Cerebellar nuclear complex (tissue), 1 donor: ENCODE results near the gene TRMT1.
"Not testable (repeated sequence)": the region's sequence is repeated elsewhere in the genome, so short reads cannot be mapped to it uniquely, and the experiment has no call there.

Experiments
- DNase-seq, 2 experiments: peaks; one replicate each; lab custom pipeline; 2025; lab: John Stamatoyannopoulos, UW

The TRMT1 gene

GRCh38 chr19:13150187-13150930 is 33.8 kb upstream of the TRMT1 start, which contains the start of the genes IER2 and STX10:
Gene IER2, plus strand, starts transcription at chr19:13150411. Its CDS starts 2,776 bp downstream, at chr19:13153187.
Gene STX10, minus strand, starts transcription at chr19:13150375. Its CDS starts 202 bp downstream, at chr19:13150173.
- DNase-seq: peak in 1 of 2 experiments; percentile 77

GRCh38 chr19:13149628-13150186 is 33.2 kb upstream of the TRMT1 start:
- DNase-seq: no peak

GRCh38 chr19:13149173-13149627 is 32.7 kb upstream of the TRMT1 start:
- not testable (repeated sequence) for DNase-seq

GRCh38 chr19:13146763-13147563 is 30.4 kb upstream of the TRMT1 start:
- no peak for DNase-seq

GRCh38 chr19:13139633-13140311 is 23.2 kb upstream of the TRMT1 start:
- no peak for DNase-seq

DNA sequence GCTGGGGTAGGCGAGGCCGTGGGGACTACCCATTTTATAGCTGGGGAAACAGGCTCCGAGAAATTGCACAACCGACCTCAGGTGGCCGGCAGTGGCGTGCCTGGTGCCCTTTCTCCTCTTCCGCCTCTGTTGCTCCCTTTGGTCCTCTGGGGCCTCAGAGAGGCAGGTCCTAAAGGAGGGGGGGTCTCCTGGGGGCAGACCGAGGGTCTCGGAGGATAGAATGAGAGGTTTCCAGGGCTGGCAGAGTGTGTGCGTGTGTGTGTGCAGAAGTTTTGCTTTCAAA is 22.3 kb upstream of the TRMT1 start:
- no peak for DNase-seq

- DNase-seq: no peak
These were observed 21.8 kb upstream of the TRMT1 start for GRCh38 chr19:13138171-13138915.

DNA sequence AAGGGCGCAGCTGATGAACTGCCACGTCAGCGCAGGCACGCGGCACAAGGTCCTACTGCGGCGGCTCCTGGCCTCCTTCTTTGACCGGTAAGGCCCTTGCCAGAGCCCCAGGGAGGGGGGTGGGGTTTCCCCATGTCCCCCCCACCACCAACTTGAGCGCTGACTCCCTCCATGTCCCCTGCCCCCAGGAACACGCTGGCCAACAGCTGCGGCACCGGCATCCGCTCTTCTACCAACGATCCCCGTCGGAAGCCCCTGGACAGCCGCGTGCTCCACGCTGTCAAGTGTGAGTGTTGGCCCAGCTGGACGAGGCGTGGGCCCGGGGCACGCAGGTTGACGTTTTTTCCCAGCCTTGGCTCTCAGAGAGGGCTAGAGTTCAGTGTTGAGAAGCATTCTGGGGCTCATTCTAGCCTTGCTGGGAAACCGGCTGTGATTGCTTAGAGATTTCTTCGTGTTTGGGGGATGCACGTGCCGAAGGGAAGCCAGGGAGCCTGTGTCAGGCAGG is 20.8 kb upstream of the TRMT1 start:
- DNase-seq: no peak

DNA sequence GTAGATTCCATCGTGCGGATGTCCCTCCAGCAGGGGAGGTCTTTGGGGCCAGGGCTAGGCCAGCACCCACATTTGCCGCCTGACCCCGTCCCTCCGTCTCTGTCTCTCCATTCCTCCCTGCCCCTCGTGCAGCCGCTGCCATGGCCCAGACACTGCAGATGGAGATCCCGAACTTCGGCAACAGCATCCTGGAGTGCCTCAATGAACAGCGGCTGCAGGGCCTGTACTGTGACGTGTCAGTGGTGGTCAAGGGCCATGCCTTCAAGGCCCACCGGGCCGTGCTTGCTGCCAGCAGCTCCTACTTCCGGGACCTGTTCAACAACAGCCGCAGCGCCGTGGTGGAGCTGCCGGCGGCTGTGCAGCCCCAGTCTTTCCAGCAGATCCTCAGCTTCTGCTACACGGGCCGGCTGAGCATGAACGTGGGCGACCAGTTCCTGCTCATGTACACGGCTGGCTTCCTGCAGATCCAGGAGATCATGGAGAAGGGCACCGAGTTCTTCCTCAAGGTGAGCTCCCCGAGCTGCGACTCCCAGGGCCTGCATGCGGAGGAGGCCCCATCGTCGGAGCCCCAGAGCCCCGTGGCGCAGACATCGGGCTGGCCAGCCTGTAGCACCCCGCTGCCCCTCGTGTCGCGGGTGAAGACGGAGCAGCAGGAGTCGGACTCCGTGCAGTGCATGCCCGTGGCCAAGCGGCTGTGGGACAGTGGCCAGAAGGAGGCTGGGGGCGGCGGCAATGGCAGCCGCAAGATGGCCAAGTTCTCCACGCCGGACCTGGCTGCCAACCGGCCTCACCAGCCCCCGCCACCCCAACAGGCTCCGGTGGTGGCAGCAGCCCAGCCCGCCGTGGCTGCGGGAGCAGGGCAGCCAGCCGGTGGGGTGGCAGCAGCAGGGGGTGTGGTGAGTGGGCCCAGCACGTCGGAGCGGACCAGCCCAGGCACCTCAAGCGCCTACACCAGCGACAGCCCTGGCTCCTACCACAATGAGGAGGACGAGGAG is 18.8 kb upstream of the TRMT1 start:
- DNase-seq: no peak

DNA sequence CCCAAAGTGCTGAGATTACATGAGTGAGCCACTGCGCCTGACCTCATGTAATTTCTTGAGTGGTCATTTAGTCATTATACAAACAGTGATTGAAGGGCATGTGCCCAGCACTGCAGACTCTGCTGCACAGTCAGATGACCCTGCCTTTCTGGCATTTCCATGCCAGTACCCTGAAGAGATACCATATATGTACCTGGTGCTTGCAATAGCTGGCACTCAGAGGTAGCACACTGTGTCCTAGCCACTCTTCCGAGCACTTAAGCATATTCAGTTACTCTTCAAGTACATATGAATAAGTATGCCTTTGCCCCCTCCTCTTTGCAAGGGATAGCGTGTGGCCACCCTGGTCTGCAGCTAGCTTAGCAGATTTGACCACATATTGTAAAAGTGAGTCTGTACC is 18.1 kb upstream of the TRMT1 start:
- DNase-seq: no peak

DNA sequence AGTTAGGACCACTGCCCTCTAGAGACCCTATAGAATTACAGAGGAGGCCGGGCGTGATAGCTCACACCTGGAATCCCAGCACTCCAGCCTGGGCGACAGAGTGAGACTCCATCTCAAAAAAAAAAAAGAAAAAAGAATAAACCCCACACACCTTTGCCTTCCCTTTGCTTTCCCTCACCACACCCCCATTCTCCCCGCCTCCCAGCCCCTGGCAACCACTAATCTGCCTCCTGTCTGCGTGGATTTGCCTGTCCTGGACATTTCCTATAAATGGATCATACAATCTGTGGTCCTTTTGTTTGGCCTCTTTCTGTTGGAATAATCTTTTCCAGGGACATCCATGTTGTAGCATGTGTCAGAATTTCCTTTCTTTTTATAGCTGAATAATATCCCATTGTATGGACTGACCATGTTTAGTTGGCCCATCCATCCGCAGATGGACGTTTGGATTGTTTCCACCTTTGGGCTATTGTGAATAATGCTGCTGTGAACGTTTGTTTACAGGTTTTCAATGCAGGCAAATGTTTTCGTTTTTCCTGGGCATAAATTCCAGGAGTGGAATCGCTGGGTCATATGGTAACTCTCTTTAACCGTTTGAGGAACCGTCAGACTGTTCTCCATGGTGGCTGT is 16.8 kb upstream of the TRMT1 start:
- no peak for DNase-seq

GRCh38 chr19:13132471-13133180 is 16.1 kb upstream of the TRMT1 start:
- DNase-seq: no peak

GRCh38 chr19:13130886-13131490 is 14.4 kb upstream of the TRMT1 start:
- DNase-seq: no peak

DNA sequence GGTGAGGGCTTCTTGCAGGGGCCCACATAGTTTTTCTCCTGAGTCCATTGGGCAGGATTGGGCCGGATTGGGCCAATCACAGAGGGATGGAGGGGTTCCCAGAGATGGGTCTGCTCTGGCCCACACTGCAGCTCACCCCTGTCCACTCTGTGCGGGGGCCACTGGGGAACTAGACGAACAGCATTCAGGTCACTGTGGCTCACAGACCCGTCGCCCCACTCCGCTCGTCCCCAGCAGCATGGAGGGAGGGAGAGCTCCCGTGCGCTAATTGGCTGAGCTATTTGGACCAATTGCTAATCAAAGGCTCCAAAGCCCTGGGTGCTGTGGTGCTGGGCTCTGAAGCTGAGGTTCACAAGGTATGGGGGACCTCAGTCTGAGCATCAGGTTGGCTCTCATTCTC is 12.8 kb upstream of the TRMT1 start:
- no peak for DNase-seq

- no peak for DNase-seq
These were observed 12.0 kb upstream of the TRMT1 start for GRCh38 chr19:13128583-13128982.

GRCh38 chr19:13127811-13128575 is 11.5 kb upstream of the TRMT1 start:
- DNase-seq: no peak

GRCh38 chr19:13127051-13127450 is 10.5 kb upstream of the TRMT1 start:
- DNase-seq: no peak
